Measurements from ENCODE around the gene CMC1.

CMC1 gene

GRCh38 chr3:28308196-28308595 is 66.8 kb downstream of the CMC1 start:
- DNase-seq, result no peak

GRCh38 chr3:28315711-28316110 is 74.3 kb downstream of the CMC1 start:
- DNase-seq, result no peak

- DNase-seq, result no peak
Observed at GRCh38 chr3:28316226-28316625, 74.8 kb downstream of the CMC1 start.

- no peak for DNase-seq
Observed at GRCh38 chr3:28317438-28318022, 76.1 kb downstream of the CMC1 start.

GRCh38 chr3:28320981-28321380 is 79.6 kb downstream of the CMC1 start:
- no peak for DNase-seq

GRCh38 chr3:28322464-28322863 is 81.0 kb downstream of the CMC1 start:
- no peak for DNase-seq

GRCh38 chr3:28326458-28326926 is 85.1 kb downstream of the CMC1 start:
- no peak for DNase-seq

GRCh38 chr3:28328188-28329151 is 87.1 kb downstream of the CMC1 start:
- no peak for DNase-seq

- DNase-seq, result no peak
Observed at GRCh38 chr3:28334552-28334951, 93.1 kb downstream of the CMC1 start.

GRCh38 chr3:28335246-28335645 is 93.8 kb downstream of the CMC1 start:
- no peak for DNase-seq

- DNase-seq, result no peak
Observed at GRCh38 chr3:28337230-28337629, 95.8 kb downstream of the CMC1 start.

GRCh38 chr3:28343144-28343543 is 101.7 kb downstream of the CMC1 start:
- DNase-seq, result no peak

- DNase-seq, result no peak
Observed at GRCh38 chr3:28345690-28346089, 104.3 kb downstream of the CMC1 start.

GRCh38 chr3:28347374-28348264 is 106.2 kb downstream of the CMC1 start:
- DNase-seq, result no peak

- no peak for DNase-seq
Observed at GRCh38 chr3:28348265-28348628, 106.8 kb downstream of the CMC1 start.

- DNase-seq, result peak; percentile 91
Observed at GRCh38 chr3:28348629-28349468, 107.4 kb downstream of the CMC1 start, which contains the start of the genes AZI2 and ZCWPW2. TSS of gene AZI2 (minus strand) at chr3:28348824. CDS start at chr3:28340617, 8,207 bp downstream. TSS of gene ZCWPW2 (plus strand) at chr3:28348721. CDS start at chr3:28413069, 64,348 bp downstream.

- no peak for DNase-seq
Observed at GRCh38 chr3:28349469-28350000, 108.1 kb downstream of the CMC1 start.

All from stimulated activated CD4-positive, alpha-beta T cell treated with anti-CD3 and anti-CD28 coated beads, Interleukin-12 subunit alpha, Interleukin-12 subunit beta, amount 100 ng/mL, for 4 hours (primary cell).